ENCODE data around the gene CCDC171.

CCDC171 gene

GRCh38 chr9:15718423-15718822 is 165.6 kb downstream of the CCDC171 start:
- Histone ChIP-seq H3F3A (ENCODE audit: insufficient read depth, low read length) (no peaks in the 10 kb centered on the region), H3K4me3 (ENCODE audit: low read depth, low read length, poor library complexity, severe bottlenecking) (no peak overlapping the region), H3K9me2 (ENCODE audit: low read depth, low read length) (no peaks in the 10 kb centered on the region), H3K79me2 (ENCODE audit: insufficient read depth, low read length) (no peaks in the 10 kb centered on the region), H3K9me3 (ENCODE audit: low read length) (no peaks in the 10 kb centered on the region), H3K9ac (ENCODE audit: low read length) (no peak overlapping the region), H3K27me3 (ENCODE audit: insufficient read depth, low read length) (no peaks in the 10 kb centered on the region), H2AFZ (ENCODE audit: low read length) (no peak overlapping the region), H3K4me1 (ENCODE audit: insufficient read depth, low read length, severe bottlenecking) (no peaks in the 10 kb centered on the region), H4K20me1 (ENCODE audit: insufficient read depth, low read length) (no peaks in the 10 kb centered on the region), H3K27ac (ENCODE audit: low read depth, low read length, poor library complexity, severe bottlenecking) (no peak overlapping the region), H3K36me3 (ENCODE audit: insufficient read depth, low read length) (no peaks in the 10 kb centered on the region), H3K4me2 (ENCODE audit: low read length) (no peak overlapping the region)
- TF ChIP-seq CTCF (IDR thresholded peaks at IDR 0.05; ENCODE audit: low read length), result no peak
- TF ChIP-seq EZH2 (IDR thresholded peaks at IDR 0.05; ENCODE audit: borderline replicate concordance, low read length), result no peak

- H3K4me3 ChIP-seq (ENCODE audit: low read depth, low read length, poor library complexity, severe bottlenecking), result no peak overlapping the region
- no peak overlapping the region for H3K4me2 ChIP-seq (ENCODE audit: low read length)
- H3K27me3 ChIP-seq (ENCODE audit: insufficient read depth, low read length), result no peaks in the 10 kb centered on the region
- no peaks in the 10 kb centered on the region for H3K9me3 ChIP-seq (ENCODE audit: low read length)
- H3K36me3 ChIP-seq (ENCODE audit: insufficient read depth, low read length), result no peaks in the 10 kb centered on the region
- H3K79me2 ChIP-seq (ENCODE audit: insufficient read depth, low read length), result no peaks in the 10 kb centered on the region
- H4K20me1 ChIP-seq (ENCODE audit: insufficient read depth, low read length), result no peaks in the 10 kb centered on the region
- H2AFZ ChIP-seq (ENCODE audit: low read length), result no peak overlapping the region
- no peak overlapping the region for H3K27ac ChIP-seq (ENCODE audit: low read depth, low read length, poor library complexity, severe bottlenecking)
- H3F3A ChIP-seq (ENCODE audit: insufficient read depth, low read length), result no peaks in the 10 kb centered on the region
- TF ChIP-seq CTCF (IDR thresholded peaks at IDR 0.05; ENCODE audit: low read length) (no peak), EZH2 (IDR thresholded peaks at IDR 0.05; ENCODE audit: borderline replicate concordance, low read length) (no peak)
- no peak overlapping the region for H3K9ac ChIP-seq (ENCODE audit: low read length)
- H3K4me1 ChIP-seq (ENCODE audit: insufficient read depth, low read length, severe bottlenecking), result no peaks in the 10 kb centered on the region
- H3K9me2 ChIP-seq (ENCODE audit: low read depth, low read length), result no peaks in the 10 kb centered on the region
Observed at GRCh38 chr9:15720861-15721260, 168.0 kb downstream of the CCDC171 start.

- TF ChIP-seq EZH2 (IDR thresholded peaks at IDR 0.05; ENCODE audit: borderline replicate concordance, low read length) (no peak), CTCF (IDR thresholded peaks at IDR 0.05; ENCODE audit: low read length) (no peak)
- no peaks in the 10 kb centered on the region for H3K9me3 ChIP-seq (ENCODE audit: low read length)
- H4K20me1 ChIP-seq (ENCODE audit: insufficient read depth, low read length), result no peaks in the 10 kb centered on the region
- no peaks in the 10 kb centered on the region for H3F3A ChIP-seq (ENCODE audit: insufficient read depth, low read length)
- no peaks in the 10 kb centered on the region for H3K36me3 ChIP-seq (ENCODE audit: insufficient read depth, low read length)
- H3K27ac ChIP-seq (ENCODE audit: low read depth, low read length, poor library complexity, severe bottlenecking), result no peak overlapping the region
- no peaks in the 10 kb centered on the region for H3K4me1 ChIP-seq (ENCODE audit: insufficient read depth, low read length, severe bottlenecking)
- no peaks in the 10 kb centered on the region for H3K27me3 ChIP-seq (ENCODE audit: insufficient read depth, low read length)
- H3K9me2 ChIP-seq (ENCODE audit: low read depth, low read length), result no peaks in the 10 kb centered on the region
- no peak overlapping the region for H2AFZ ChIP-seq (ENCODE audit: low read length)
- H3K4me2 ChIP-seq (ENCODE audit: low read length), result no peak overlapping the region
- H3K79me2 ChIP-seq (ENCODE audit: insufficient read depth, low read length), result no peaks in the 10 kb centered on the region
- no peak overlapping the region for H3K4me3 ChIP-seq (ENCODE audit: low read depth, low read length, poor library complexity, severe bottlenecking)
- no peak overlapping the region for H3K9ac ChIP-seq (ENCODE audit: low read length)
Observed at GRCh38 chr9:15722888-15723287, 170.0 kb downstream of the CCDC171 start.

Measured in OCI-LY1 (cell line).